ENCODE results near the gene CCL7. TPM values are rescaled to one million over a fixed set of nuclear protein-coding genes. Genes with fewer than 3 reads are reported as not detected.

CCL7 gene
- total RNA-seq, 1 donor from 2014 or later: not detected

GRCh38 chr17:34242587-34243363 is 27.2 kb upstream of the CCL7 start:
- Mint-ChIP-seq H3K27me3 (ENCODE audit: low read depth) (peaks cover 2% of the 10 kb centered on the region), H3K4me1 (peaks cover 9% of the 10 kb centered on the region), H3K36me3 (ENCODE audit: low read depth) (no peaks in the 10 kb centered on the region), H3K27ac (ENCODE audit: unreplicated experiment) (no peak overlapping the region), H3K4me3 (no peak overlapping the region), H3K9me3 (no peaks in the 10 kb centered on the region)
- TF ChIP-seq, protein P1, sequence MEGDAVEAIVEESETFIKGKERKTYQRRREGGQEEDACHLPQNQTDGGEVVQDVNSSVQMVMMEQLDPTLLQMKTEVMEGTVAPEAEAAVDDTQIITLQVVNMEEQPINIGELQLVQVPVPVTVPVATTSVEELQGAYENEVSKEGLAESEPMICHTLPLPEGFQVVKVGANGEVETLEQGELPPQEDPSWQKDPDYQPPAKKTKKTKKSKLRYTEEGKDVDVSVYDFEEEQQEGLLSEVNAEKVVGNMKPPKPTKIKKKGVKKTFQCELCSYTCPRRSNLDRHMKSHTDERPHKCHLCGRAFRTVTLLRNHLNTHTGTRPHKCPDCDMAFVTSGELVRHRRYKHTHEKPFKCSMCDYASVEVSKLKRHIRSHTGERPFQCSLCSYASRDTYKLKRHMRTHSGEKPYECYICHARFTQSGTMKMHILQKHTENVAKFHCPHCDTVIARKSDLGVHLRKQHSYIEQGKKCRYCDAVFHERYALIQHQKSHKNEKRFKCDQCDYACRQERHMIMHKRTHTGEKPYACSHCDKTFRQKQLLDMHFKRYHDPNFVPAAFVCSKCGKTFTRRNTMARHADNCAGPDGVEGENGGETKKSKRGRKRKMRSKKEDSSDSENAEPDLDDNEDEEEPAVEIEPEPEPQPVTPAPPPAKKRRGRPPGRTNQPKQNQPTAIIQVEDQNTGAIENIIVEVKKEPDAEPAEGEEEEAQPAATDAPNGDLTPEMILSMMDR (conservative IDR thresholded peaks at IDR 0.05): no peak
- no peak for DNase-seq (ENCODE audit: low read depth, low spot score)

DNA sequence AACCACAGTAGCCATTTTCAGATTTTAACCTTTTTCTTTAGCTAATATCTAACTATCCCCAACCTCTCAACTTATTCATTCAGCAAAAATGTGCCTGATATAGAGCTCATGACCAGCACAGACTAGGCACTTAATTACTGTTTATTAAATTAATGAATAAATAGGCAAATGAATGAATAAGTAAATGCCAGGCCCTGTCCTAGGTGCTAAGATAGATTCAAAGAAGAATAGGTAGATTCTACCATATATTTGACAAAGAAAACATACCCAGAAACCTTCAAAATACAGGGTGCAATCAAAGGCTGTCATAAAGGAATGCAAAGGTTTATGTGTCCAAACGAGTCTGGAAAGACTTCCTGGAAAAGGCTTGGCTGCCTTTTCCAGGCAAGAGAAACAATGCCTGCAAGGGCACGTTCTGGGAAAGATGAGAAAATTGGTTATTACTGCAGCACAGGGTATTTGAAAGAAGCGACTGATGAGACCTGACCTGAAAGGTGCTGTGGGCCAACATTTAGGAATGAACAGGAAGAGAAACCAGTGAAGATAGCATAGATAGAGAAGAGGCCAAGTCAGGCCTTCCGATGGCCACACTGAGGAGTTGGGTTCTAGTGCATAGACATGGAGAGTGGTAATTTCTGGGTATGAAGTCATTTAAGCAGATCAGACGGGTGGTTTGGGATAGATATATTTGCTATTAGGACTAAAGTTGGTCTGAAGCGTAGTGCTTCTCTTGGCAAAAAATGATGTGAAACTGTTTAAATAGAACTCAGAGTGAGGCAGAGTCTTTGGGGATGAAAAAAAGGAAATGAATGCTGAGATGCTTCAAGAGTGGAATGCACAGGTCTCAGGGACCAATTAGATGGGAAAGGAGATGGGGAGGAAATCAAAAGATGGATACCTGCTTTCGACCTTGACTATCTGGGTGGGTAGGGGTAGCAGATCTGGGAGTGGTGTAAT is 26.4 kb upstream of the CCL7 start:
- no peak overlapping the region for H3K27ac Mint-ChIP-seq (ENCODE audit: unreplicated experiment)
- peaks cover 8% of the 10 kb centered on the region for H3K27me3 Mint-ChIP-seq (ENCODE audit: low read depth)
- H3K9me3 Mint-ChIP-seq: no peaks in the 10 kb centered on the region
- no peaks in the 10 kb centered on the region for H3K36me3 Mint-ChIP-seq (ENCODE audit: low read depth)
- peaks cover 6% of the 10 kb centered on the region for H3K4me1 Mint-ChIP-seq
- TF ChIP-seq, protein P1 (conservative IDR thresholded peaks at IDR 0.05): no peak
- H3K4me3 Mint-ChIP-seq: no peak overlapping the region
- no peak for DNase-seq (ENCODE audit: low read depth, low spot score)

- Mint-ChIP-seq H3K27me3 (ENCODE audit: low read depth) (peaks cover 8% of the 10 kb centered on the region), H3K9me3 (no peaks in the 10 kb centered on the region), H3K36me3 (ENCODE audit: low read depth) (no peaks in the 10 kb centered on the region), H3K27ac (ENCODE audit: unreplicated experiment) (no peak overlapping the region), H3K4me1 (no peaks in the 10 kb centered on the region), H3K4me3 (no peak overlapping the region)
- TF ChIP-seq, protein P1 (conservative IDR thresholded peaks at IDR 0.05): no peak
- DNase-seq (ENCODE audit: low read depth, low spot score): no peak
Observed at GRCh38 chr17:34245351-34245905, 24.6 kb upstream of the CCL7 start.

GRCh38 chr17:34246446-34246845 is 23.6 kb upstream of the CCL7 start:
- TF ChIP-seq, protein P1 (conservative IDR thresholded peaks at IDR 0.05): no peak
- no peak overlapping the region for H3K27ac Mint-ChIP-seq (ENCODE audit: unreplicated experiment)
- no peaks in the 10 kb centered on the region for H3K36me3 Mint-ChIP-seq (ENCODE audit: low read depth)
- H3K27me3 Mint-ChIP-seq (ENCODE audit: low read depth): peaks cover 8% of the 10 kb centered on the region
- H3K9me3 Mint-ChIP-seq: no peaks in the 10 kb centered on the region
- no peak overlapping the region for H3K4me3 Mint-ChIP-seq
- no peaks in the 10 kb centered on the region for H3K4me1 Mint-ChIP-seq
- DNase-seq (ENCODE audit: low read depth, low spot score): no peak

DNA sequence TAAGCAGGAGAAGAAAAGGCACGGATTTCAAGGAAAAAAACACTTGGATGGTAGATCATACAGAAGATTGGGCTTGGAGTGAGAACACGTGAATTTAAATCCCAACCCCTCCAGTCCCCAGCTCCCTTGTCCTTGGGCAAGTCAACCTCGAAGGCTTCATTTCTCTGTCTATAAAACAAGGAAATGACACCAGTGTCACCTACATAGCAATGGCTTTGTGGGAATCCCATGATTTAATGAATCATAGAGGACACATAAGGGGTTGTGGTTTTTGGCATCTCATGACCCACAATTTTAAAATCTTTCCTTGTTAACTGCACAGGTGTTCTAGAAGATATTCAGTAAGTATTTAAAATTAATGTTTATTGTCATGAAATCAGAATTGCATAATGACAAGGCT is 23.1 kb upstream of the CCL7 start:
- no peak overlapping the region for H3K27ac Mint-ChIP-seq (ENCODE audit: unreplicated experiment)
- TF ChIP-seq, protein P1 (conservative IDR thresholded peaks at IDR 0.05): no peak
- H3K36me3 Mint-ChIP-seq (ENCODE audit: low read depth): no peaks in the 10 kb centered on the region
- no peaks in the 10 kb centered on the region for H3K9me3 Mint-ChIP-seq
- H3K27me3 Mint-ChIP-seq (ENCODE audit: low read depth): peaks cover 8% of the 10 kb centered on the region
- no peaks in the 10 kb centered on the region for H3K4me1 Mint-ChIP-seq
- H3K4me3 Mint-ChIP-seq: no peak overlapping the region
- no peak for DNase-seq (ENCODE audit: low read depth, low spot score)

Measured in neural crest cell (in vitro differentiated cells).